CD4-positive, CD25-positive, alpha-beta regulatory T cell (primary cell): ENCODE measurements around the gene GLYR1. TPM values are rescaled to one million over a fixed set of nuclear protein-coding genes. Genes with fewer than 3 reads are reported as not detected.

Experiments
- ATAC-seq, 2 donors: fragments of 150-1000 bp; cut with Tn5 transposase; one replicate each; pipeline ENCODE4 v1.10.0; 2021; ENCODE audit warnings: low read depth in 2 of 2, moderate number of reproducible peaks in 2 of 2, moderate library complexity in 1 of 2
- DNase-seq, 3 donors: peaks; one replicate each; pipeline versions ENCODE4 v3.0.0 to v3.0.0-alpha.2; 2012 to 2022; ENCODE audit warnings: mixed read lengths in 1 of 3
- H3K27ac ChIP-seq: one replicate; pipeline ENCODE4 v1.7.0; 2013; ENCODE audit warnings: mild to moderate bottlenecking, low read length; ENCODE audit not compliant: insufficient read depth, poor library complexity, severe bottlenecking
- H3K27me3 ChIP-seq: one replicate; pipeline ENCODE4 v1.7.0; 2013; ENCODE audit warnings: low read length; ENCODE audit not compliant: control insufficient read depth, insufficient read depth
- H3K36me3 ChIP-seq: one replicate; pipeline ENCODE4 v1.7.0; 2013; ENCODE audit warnings: mild to moderate bottlenecking, low read length, moderate library complexity; ENCODE audit not compliant: control insufficient read depth, insufficient read depth
- H3K4me1 ChIP-seq: 2 replicates; pipeline ENCODE4 v1.7.0; 2013; ENCODE audit warnings: mild to moderate bottlenecking, low read length; ENCODE audit not compliant: insufficient read depth, control insufficient read depth, poor library complexity, severe bottlenecking
- H3K4me3 ChIP-seq: one replicate; pipeline ENCODE4 v1.7.0; 2013; ENCODE audit warnings: low read depth, mild to moderate bottlenecking, low read length, moderate library complexity
- H3K9me3 ChIP-seq, 2 experiments: 1 replicate in 1 of 2; 2 replicates in 1 of 2; pipeline ENCODE4 v1.7.0; 2013; ENCODE audit warnings: low read length in 2 of 2, mild to moderate bottlenecking in 1 of 2, moderate library complexity in 1 of 2; ENCODE audit not compliant: control insufficient read depth in 2 of 2
- H3K27ac Mint-ChIP-seq, 3 donors: one replicate each; pipeline ENCODE4 v1.8.0; 2020 to 2022; ENCODE audit warnings: mild to moderate bottlenecking in 3 of 3, mixed read lengths in 3 of 3, moderate library complexity in 2 of 3
- H3K27me3 Mint-ChIP-seq: one replicate; pipeline ENCODE4 v1.8.0; 2022; ENCODE audit warnings: mild to moderate bottlenecking, mixed read lengths
- H3K36me3 Mint-ChIP-seq: one replicate; pipeline ENCODE4 v1.8.0; 2020; ENCODE audit warnings: mixed read lengths
- H3K4me1 Mint-ChIP-seq, 4 donors: one replicate each; pipeline ENCODE4 v1.8.0; 2020 to 2022; ENCODE audit warnings: mixed read lengths in 4 of 4, mild to moderate bottlenecking in 1 of 4
- H3K4me3 Mint-ChIP-seq, 4 donors: one replicate each; pipeline ENCODE4 v1.8.0; 2020 to 2022; ENCODE audit warnings: mild to moderate bottlenecking in 4 of 4, mixed read lengths in 4 of 4, moderate library complexity in 3 of 4
- H3K9me3 Mint-ChIP-seq, 7 donors: one replicate each; pipeline ENCODE4 v1.8.0; 2020 to 2022; ENCODE audit warnings: mixed read lengths in 7 of 7, mild to moderate bottlenecking in 3 of 7, moderate library complexity in 2 of 7
- polyA plus RNA-seq, 4 donors: library from polyadenylated mRNA; unstranded; fragments of 300-500 nt; fragmentation: Illumina TruSeq; gene quantifications; one replicate each; pipeline ENCODE4 v1.2.3, GENCODE V29; 2021
- total RNA-seq: library from RNA; stranded (reverse); gene quantifications from one replicate; pipeline ENCODE4 v1.2.3, GENCODE V29; 2022

GLYR1 gene
- total and polyA plus RNA-seq, 5 donors from 2014 or later = 29.4 to 114 (median 35.7) TPM

DNA sequence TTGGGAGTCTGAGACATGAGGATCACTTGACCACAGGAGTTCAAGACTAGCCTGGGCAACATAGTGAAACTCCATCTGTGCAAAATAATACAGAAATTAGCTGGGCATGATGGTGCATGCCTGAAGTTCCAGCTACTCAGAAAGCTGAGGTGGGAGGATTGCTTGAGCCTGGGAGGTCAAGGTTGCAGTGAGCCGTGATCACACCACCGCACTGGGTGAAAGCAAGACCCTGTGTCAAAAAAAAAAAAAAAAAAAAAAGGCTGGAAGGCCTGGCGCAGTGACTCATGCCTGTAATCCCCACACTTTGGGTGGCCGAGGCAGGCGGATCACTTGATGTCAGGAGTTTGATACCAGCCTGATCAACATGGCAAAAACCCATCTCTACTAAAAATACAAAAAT lies 8.3 kb upstream of the GLYR1 start:
- Mint-ChIP-seq H3K4me3 (no peak overlapping the region), H3K27me3 (no peaks in the 10 kb centered on the region), H3K4me1 (peaks cover 9 to 25% (median 21%) of the 10 kb centered on the region in 4 donors), H3K27ac (no peak overlapping the region), H3K36me3 (peaks cover 32% of the 10 kb centered on the region), H3K9me3 (no peaks in the 10 kb centered on the region)
- H3K4me1 ChIP-seq = peaks cover 8% of the 10 kb centered on the region
- no peak overlapping the region for H3K4me3 ChIP-seq
- H3K36me3 ChIP-seq = peaks cover 47% of the 10 kb centered on the region
- H3K9me3 ChIP-seq = no peaks in the 10 kb centered on the region
- DNase-seq = no peak
- ATAC-seq = no peak
- no peaks in the 10 kb centered on the region for H3K27me3 ChIP-seq
- H3K27ac ChIP-seq = no peak overlapping the region

GRCh38 chr16:4852221-4852872 lies 5.3 kb upstream of the GLYR1 start:
- Histone ChIP-seq H3K36me3 (peaks cover 24% of the 10 kb centered on the region), H3K27me3 (no peaks in the 10 kb centered on the region), H3K9me3 (no peaks in the 10 kb centered on the region), H3K4me1 (peaks cover 32% of the 10 kb centered on the region), H3K4me3 (no peak overlapping the region), H3K27ac (peak overlapping the region; percentile 19)
- no peak overlapping the region for H3K4me3 Mint-ChIP-seq
- peaks cover 5% of the 10 kb centered on the region for H3K36me3 Mint-ChIP-seq
- DNase-seq = peak in 1 of 3 donors; percentile 20
- peaks cover 11 to 49% (median 38%) of the 10 kb centered on the region in 4 donors for H3K4me1 Mint-ChIP-seq
- no peaks in the 10 kb centered on the region for H3K9me3 Mint-ChIP-seq
- peak overlapping the region in 2 of 3 donors; percentile 32 to 57 for H3K27ac Mint-ChIP-seq
- H3K27me3 Mint-ChIP-seq = no peaks in the 10 kb centered on the region
- no peak for ATAC-seq

- Histone ChIP-seq H3K27me3 (no peaks in the 10 kb centered on the region), H3K9me3 (no peaks in the 10 kb centered on the region), H3K27ac (no peak overlapping the region), H3K36me3 (peaks cover 10% of the 10 kb centered on the region), H3K4me1 (peaks cover 47% of the 10 kb centered on the region), H3K4me3 (peak overlapping the region; percentile 46)
- no peaks in the 10 kb centered on the region for H3K9me3 Mint-ChIP-seq
- peaks cover 13% of the 10 kb centered on the region for H3K36me3 Mint-ChIP-seq
- ATAC-seq (no peak), DNase-seq (no peak)
- H3K4me1 Mint-ChIP-seq = peaks cover 22 to 62% (median 49%) of the 10 kb centered on the region in 4 donors
- H3K4me3 Mint-ChIP-seq = peak overlapping the region; percentile 84 to 91 (median 90)
- no peaks in the 10 kb centered on the region for H3K27me3 Mint-ChIP-seq
- H3K27ac Mint-ChIP-seq = peak overlapping the region in 1 of 3 donors; percentile 14
Measured at GRCh38 chr16:4850211-4850610, 3.1 kb upstream of the GLYR1 start.

DNA sequence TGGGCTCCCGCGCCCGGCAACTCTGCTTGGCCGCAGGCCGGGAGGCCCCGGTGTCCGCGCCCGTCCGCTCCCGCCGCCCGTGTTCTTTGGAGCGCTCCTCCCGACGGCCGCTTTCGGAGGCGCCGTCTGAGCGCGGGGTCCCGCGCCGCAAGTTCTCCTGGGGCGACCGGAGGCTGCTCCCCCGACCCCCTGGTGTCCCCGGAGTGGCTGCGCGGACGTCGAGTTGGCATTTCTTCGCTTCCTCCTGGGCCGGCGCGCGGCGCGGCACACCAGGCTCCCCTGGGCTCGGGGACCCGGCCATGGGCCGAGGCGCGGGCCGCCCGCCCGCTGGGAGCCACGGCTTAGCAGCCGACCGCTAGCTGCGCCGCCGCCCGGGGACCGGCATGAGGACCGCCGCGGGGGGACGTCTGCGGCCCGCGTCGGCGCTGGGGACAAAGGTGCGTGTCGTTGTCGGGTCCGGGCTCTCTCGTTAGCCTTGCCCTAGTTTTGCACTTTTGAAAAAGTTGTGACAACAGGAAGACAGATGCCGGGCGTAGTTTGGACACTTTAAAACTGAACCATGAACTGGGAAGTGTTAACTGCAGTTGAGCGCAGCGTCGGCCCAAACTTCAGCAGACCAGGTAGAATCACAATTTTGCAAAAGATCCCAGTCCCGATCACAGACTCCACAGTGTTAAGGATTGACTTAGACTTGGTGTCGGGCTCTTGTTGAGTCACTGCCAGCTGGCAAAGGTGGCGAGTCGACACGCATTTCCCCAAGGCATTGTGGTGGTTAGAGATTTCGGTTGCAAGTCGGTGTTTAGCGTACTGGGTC lies 893 bp upstream of the GLYR1 start:
- Mint-ChIP-seq H3K4me3 (peak overlapping the region; percentile 90 to 91 (median 90)), H3K27me3 (no peaks in the 10 kb centered on the region), H3K9me3 (no peaks in the 10 kb centered on the region), H3K4me1 (peaks cover 22 to 67% (median 53%) of the 10 kb centered on the region in 4 donors), H3K36me3 (peaks cover 15% of the 10 kb centered on the region), H3K27ac (peak overlapping the region; percentile 26 to 93 (median 69))
- Histone ChIP-seq H3K27me3 (no peaks in the 10 kb centered on the region), H3K4me1 (peaks cover 47% of the 10 kb centered on the region), H3K36me3 (peaks cover 19% of the 10 kb centered on the region), H3K9me3 (no peaks in the 10 kb centered on the region), H3K27ac (peak overlapping the region; percentile 92), H3K4me3 (peak overlapping the region; percentile 74)
- DNase-seq = peak; percentile 20 to 65 (median 50)
- peak; percentile 3 to 7 for ATAC-seq

GRCh38 chr16:4846503-4846900 lies 586 bp downstream of the GLYR1 start:
- ATAC-seq = no peak
- Histone ChIP-seq H3K27me3 (no peaks in the 10 kb centered on the region), H3K4me3 (peak overlapping the region; percentile 79), H3K4me1 (peaks cover 42% of the 10 kb centered on the region), H3K36me3 (peaks cover 29% of the 10 kb centered on the region), H3K27ac (peak overlapping the region; percentile 92), H3K9me3 (no peaks in the 10 kb centered on the region)
- peak overlapping the region; percentile 87 to 95 (median 90) for H3K4me3 Mint-ChIP-seq
- H3K9me3 Mint-ChIP-seq = no peaks in the 10 kb centered on the region
- no peaks in the 10 kb centered on the region for H3K27me3 Mint-ChIP-seq
- H3K27ac Mint-ChIP-seq = peak overlapping the region; percentile 91 to 94 (median 92)
- H3K36me3 Mint-ChIP-seq = peaks cover 15% of the 10 kb centered on the region
- peaks cover 22 to 54% (median 44%) of the 10 kb centered on the region in 4 donors for H3K4me1 Mint-ChIP-seq
- DNase-seq = peak in 2 of 3 donors; percentile 19 to 42

GRCh38 chr16:4840984-4841383 lies 6.1 kb downstream of the GLYR1 start:
- H3K4me1 Mint-ChIP-seq = peaks cover 5 to 25% (median 21%) of the 10 kb centered on the region in 4 donors
- H3K27me3 Mint-ChIP-seq = no peaks in the 10 kb centered on the region
- Histone ChIP-seq H3K27ac (no peak overlapping the region), H3K27me3 (no peaks in the 10 kb centered on the region), H3K9me3 (no peaks in the 10 kb centered on the region), H3K4me1 (peaks cover 8% of the 10 kb centered on the region), H3K36me3 (peaks cover 74% of the 10 kb centered on the region), H3K4me3 (no peak overlapping the region)
- H3K36me3 Mint-ChIP-seq = peaks cover 43% of the 10 kb centered on the region
- DNase-seq (no peak), ATAC-seq (no peak)
- H3K27ac Mint-ChIP-seq = peak overlapping the region in 1 of 3 donors; percentile 33
- H3K9me3 Mint-ChIP-seq = no peaks in the 10 kb centered on the region
- H3K4me3 Mint-ChIP-seq = peak overlapping the region in 1 of 4 donors; percentile 44

- peaks cover 38% of the 10 kb centered on the region for H3K36me3 Mint-ChIP-seq
- DNase-seq (no peak), ATAC-seq (no peak)
- H3K9me3 Mint-ChIP-seq = no peaks in the 10 kb centered on the region
- Histone ChIP-seq H3K27me3 (no peaks in the 10 kb centered on the region), H3K27ac (no peak overlapping the region), H3K4me3 (no peak overlapping the region), H3K4me1 (no peaks in the 10 kb centered on the region), H3K36me3 (peaks cover 76% of the 10 kb centered on the region), H3K9me3 (no peaks in the 10 kb centered on the region)
- no peak overlapping the region for H3K4me3 Mint-ChIP-seq
- peaks cover 0 to 17% (median 13%) of the 10 kb centered on the region in 4 donors for H3K4me1 Mint-ChIP-seq
- H3K27me3 Mint-ChIP-seq = no peaks in the 10 kb centered on the region
- peak overlapping the region in 2 of 3 donors; percentile 17 to 74 for H3K27ac Mint-ChIP-seq
Measured at GRCh38 chr16:4839942-4840341, 7.1 kb downstream of the GLYR1 start.
